PC-3 (cell line): ENCODE measurements around the gene USP9X. TPM values are rescaled to one million over a fixed set of nuclear protein-coding genes. Genes with fewer than 3 reads are reported as not detected.

ENCODE experiments used
- ATAC-seq: fragments of 200-7000 bp; cut with Tn5 transposase; 2 replicates; pipeline ENCODE4 v1.9.1; 2020; ENCODE audit warnings: mild to moderate bottlenecking, moderate library complexity
- BruUV-seq: library from RNA; stranded (reverse); fragments of 400-500 nt; replicated peaks from 2 replicates; lab custom pipeline; 2021; lab: Mats Ljungman, UMichigan
- CTCF ChIA-PET: fragments of 300-600 bp; sonication (Branson Sonifier 250); formaldehyde crosslinking; loops from one replicate; lab custom pipeline; 2022; ENCODE audit warnings: antibody characterized with exemption; lab: Charles Lee
- POLR2A ChIA-PET: fragments of 300-600 bp; sonication (Branson Sonifier 250); formaldehyde crosslinking; loops from one replicate; lab custom pipeline; 2022; ENCODE audit warnings: antibody characterized with exemption; ENCODE audit not compliant: unreplicated experiment; lab: Charles Lee
- DNase-seq: peaks from one replicate; pipeline ENCODE4 v3.0.0-alpha.2; 2015
- H2AFZ ChIP-seq: fragments of 300-600 bp; sonication (generic); 2 replicates; pipeline ENCODE4 v1.6.0; 2016; ENCODE audit warnings: antibody characterized with exemption, low read length
- H3F3A ChIP-seq: fragments of 300-600 bp; sonication (generic); one replicate; pipeline ENCODE4 v1.6.0; 2017; ENCODE audit warnings: antibody characterized with exemption, low read length, control low read depth, mild to moderate bottlenecking; ENCODE audit not compliant: unreplicated experiment
- H3K27ac ChIP-seq: fragments of 300-600 bp; sonication (generic); 2 replicates; pipeline ENCODE4 v1.5.1; 2016; ENCODE audit warnings: mild to moderate bottlenecking, low read length
- H3K27me3 ChIP-seq: fragments of 300-600 bp; sonication (generic); 2 replicates; pipeline ENCODE4 v1.6.1; 2016; ENCODE audit warnings: low read length, mixed read lengths
- H3K36me3 ChIP-seq: fragments of 300-600 bp; sonication (generic); 2 replicates; pipeline ENCODE4 v1.6.1; 2016; ENCODE audit warnings: low read depth, mixed run types, low read length, mixed read lengths
- H3K4me1 ChIP-seq: fragments of 300-600 bp; sonication (generic); 2 replicates; pipeline ENCODE4 v1.5.1; 2016; ENCODE audit warnings: low read length; ENCODE audit not compliant: insufficient read depth
- H3K4me2 ChIP-seq: fragments of 300-600 bp; sonication (generic); 2 replicates; pipeline ENCODE4 v1.6.0; 2016; ENCODE audit warnings: low read length
- H3K4me3 ChIP-seq: fragments of 300-600 bp; sonication (generic); 2 replicates; pipeline ENCODE4 v1.5.1; 2016; ENCODE audit warnings: mild to moderate bottlenecking, low read length, mixed read lengths
- H3K79me2 ChIP-seq: fragments of 300-600 bp; sonication (generic); 2 replicates; pipeline ENCODE4 v1.6.1; 2017; ENCODE audit warnings: low read length, mixed read lengths
- H3K9ac ChIP-seq: fragments of 300-600 bp; sonication (generic); 2 replicates; pipeline ENCODE4 v1.6.0; 2016; ENCODE audit warnings: mild to moderate bottlenecking, low read length
- H3K9me2 ChIP-seq: fragments of 300-600 bp; sonication (generic); replicated peaks from 2 replicates; pipeline ENCODE4 v1.6.1; 2016; ENCODE audit warnings: mixed run types, low read length, mixed read lengths
- H3K9me3 ChIP-seq: fragments of 300-600 bp; sonication (generic); 2 replicates; pipeline ENCODE4 v1.6.1; 2016; ENCODE audit warnings: low read length, mixed read lengths
- H4K20me1 ChIP-seq: fragments of 300-600 bp; sonication (generic); 2 replicates; pipeline ENCODE4 v1.6.1; 2016; ENCODE audit warnings: low read length, mixed read lengths
- EZH2 ChIP-seq: fragments of 300-600 bp; sonication (generic); IDR thresholded peaks from one replicate; pipeline ENCODE4 v1.6.1; 2017; ENCODE audit warnings: antibody characterized with exemption, mild to moderate bottlenecking, low read length; ENCODE audit not compliant: unreplicated experiment
- EZH2phosphoT487 ChIP-seq: fragments of 300-600 bp; sonication (generic); IDR thresholded peaks from 2 replicates; pipeline ENCODE4 v1.6.1; 2018; ENCODE audit warnings: mild to moderate bottlenecking, antibody characterized with exemption, low read length, borderline replicate concordance
- intact Hi-C: fragments of 100-400 bp; cut with micrococcal nuclease; formaldehyde crosslinking; loops from 2 replicates; pipeline ENCODE4 v1.9.0; 2023
- total RNA-seq: library from RNA; depleted of rRNA; stranded (reverse); fragments of >200 nt; gene quantifications from 2 replicates; pipeline ENCODE4 v1.2.3, GENCODE V29; 2014
- TF ChIP-seq, protein P1 (sequence below): fragments of 300-600 bp; sonication (generic); conservative IDR thresholded peaks from 2 replicates; pipeline ENCODE4 v1.5.1; 2017; ENCODE audit warnings: antibody characterized with exemption, low read depth, mild to moderate bottlenecking, low read length

Gene USP9X
- total RNA-seq, 1 experiment from 2014 or later = 63.5 TPM

DNA sequence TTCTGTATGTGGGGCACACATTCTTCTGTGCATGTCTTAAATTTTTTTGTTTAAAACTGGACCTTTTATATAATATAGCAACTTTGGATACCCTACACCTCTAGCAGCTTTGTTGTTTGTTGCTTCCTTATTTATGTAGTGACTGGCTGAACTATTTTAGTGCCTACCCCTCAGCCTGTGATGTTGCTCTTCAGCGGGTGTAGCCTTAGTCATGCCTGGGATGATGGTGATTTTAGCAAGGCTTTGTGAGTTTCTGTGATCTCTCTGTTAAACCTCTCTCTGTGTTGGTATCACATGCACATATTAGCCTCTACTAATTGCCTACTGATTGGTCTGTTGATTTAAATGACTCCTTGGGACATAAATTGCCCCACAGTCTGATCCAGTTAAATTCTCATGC lies 22.8 kb downstream of the USP9X start:
- no peak overlapping the region for H3K4me3 ChIP-seq
- H4K20me1 ChIP-seq = peaks cover 55% of the 10 kb centered on the region
- no peak overlapping the region for H3K27ac ChIP-seq
- no peaks in the 10 kb centered on the region for H3K9me3 ChIP-seq
- no peak for DNase-seq
- no peak overlapping the region for H2AFZ ChIP-seq
- H3K9me2 ChIP-seq = no peaks in the 10 kb centered on the region
- ChIA-PET POLR2A (no interaction called here), CTCF (no interaction called here)
- TF ChIP-seq, protein P1, sequence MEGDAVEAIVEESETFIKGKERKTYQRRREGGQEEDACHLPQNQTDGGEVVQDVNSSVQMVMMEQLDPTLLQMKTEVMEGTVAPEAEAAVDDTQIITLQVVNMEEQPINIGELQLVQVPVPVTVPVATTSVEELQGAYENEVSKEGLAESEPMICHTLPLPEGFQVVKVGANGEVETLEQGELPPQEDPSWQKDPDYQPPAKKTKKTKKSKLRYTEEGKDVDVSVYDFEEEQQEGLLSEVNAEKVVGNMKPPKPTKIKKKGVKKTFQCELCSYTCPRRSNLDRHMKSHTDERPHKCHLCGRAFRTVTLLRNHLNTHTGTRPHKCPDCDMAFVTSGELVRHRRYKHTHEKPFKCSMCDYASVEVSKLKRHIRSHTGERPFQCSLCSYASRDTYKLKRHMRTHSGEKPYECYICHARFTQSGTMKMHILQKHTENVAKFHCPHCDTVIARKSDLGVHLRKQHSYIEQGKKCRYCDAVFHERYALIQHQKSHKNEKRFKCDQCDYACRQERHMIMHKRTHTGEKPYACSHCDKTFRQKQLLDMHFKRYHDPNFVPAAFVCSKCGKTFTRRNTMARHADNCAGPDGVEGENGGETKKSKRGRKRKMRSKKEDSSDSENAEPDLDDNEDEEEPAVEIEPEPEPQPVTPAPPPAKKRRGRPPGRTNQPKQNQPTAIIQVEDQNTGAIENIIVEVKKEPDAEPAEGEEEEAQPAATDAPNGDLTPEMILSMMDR = no peak
- TF ChIP-seq EZH2 = no peak
- TF ChIP-seq EZH2phosphoT487 = no peak
- no peaks in the 10 kb centered on the region for H3K36me3 ChIP-seq
- H3K27me3 ChIP-seq = no peaks in the 10 kb centered on the region
- no peaks in the 10 kb centered on the region for H3K4me1 ChIP-seq
- H3F3A ChIP-seq = no peaks in the 10 kb centered on the region
- peaks cover 100% of the 10 kb centered on the region for H3K79me2 ChIP-seq
- peak; percentile 15; the same call in 1 of the 2 replicates for ATAC-seq
- intact Hi-C loops = no loop called here
- no TSS peak for BruUV-seq
- no peak overlapping the region for H3K4me2 ChIP-seq
- H3K9ac ChIP-seq = no peak overlapping the region

DNA sequence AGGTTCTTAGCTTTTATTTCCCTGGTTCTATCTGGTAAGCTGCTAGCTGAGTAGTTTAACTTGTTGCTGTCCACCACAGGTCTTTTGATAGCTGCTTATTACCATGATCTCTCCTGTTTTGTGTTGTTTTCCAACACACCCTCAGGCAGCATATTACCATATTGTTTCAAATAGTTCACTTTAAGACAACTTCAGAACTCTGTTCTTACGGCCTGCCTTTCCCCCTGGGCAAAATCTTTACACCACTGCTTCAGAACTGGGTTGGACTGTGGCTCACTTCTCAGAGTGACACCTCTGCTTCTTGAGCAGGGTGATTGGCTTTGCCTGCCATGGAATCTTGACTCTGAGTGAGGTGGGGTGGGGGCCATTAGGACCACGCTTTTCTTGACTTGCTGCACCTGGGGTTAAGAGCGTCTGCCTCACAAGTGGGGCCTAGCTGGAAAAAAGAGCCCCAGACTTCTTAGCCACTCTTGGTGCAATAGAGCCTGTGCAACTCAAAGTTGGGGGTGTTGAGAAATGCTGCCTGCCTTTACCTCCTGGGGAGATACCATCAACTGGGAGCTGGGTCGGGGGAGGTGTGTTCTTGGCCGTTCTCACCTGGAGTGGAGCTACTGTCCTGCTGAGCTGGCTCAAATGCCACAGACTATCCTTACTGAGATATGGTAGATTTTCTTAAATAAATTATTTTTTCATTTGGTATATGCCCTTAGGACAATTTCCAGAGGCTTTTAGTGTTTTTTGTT lies 23.4 kb downstream of the USP9X start:
- H3K9ac ChIP-seq = no peak overlapping the region
- no peak overlapping the region for H2AFZ ChIP-seq
- CTCF ChIA-PET = no interaction called here
- H3K4me2 ChIP-seq = no peak overlapping the region
- POLR2A ChIA-PET = no interaction called here
- no TSS peak for BruUV-seq
- no peaks in the 10 kb centered on the region for H3K9me2 ChIP-seq
- no peaks in the 10 kb centered on the region for H3K4me1 ChIP-seq
- H3K4me3 ChIP-seq = no peak overlapping the region
- ATAC-seq = no peak
- H3F3A ChIP-seq = no peaks in the 10 kb centered on the region
- H3K27me3 ChIP-seq = no peaks in the 10 kb centered on the region
- no peaks in the 10 kb centered on the region for H3K9me3 ChIP-seq
- TF ChIP-seq EZH2phosphoT487 = no peak
- TF ChIP-seq, protein P1 = no peak
- TF ChIP-seq EZH2 = no peak
- H3K27ac ChIP-seq = no peak overlapping the region
- no peak for DNase-seq
- H3K79me2 ChIP-seq = peaks cover 100% of the 10 kb centered on the region
- H3K36me3 ChIP-seq = no peaks in the 10 kb centered on the region
- intact Hi-C loops = no loop called here
- peaks cover 55% of the 10 kb centered on the region for H4K20me1 ChIP-seq
